ENCODE results near the gene BCKDK. TPM values are rescaled to one million over a fixed set of nuclear protein-coding genes. Genes with fewer than 3 reads are reported as not detected.

Gene BCKDK
- total RNA-seq, 4 donors from 2014 or later = 60.7 to 85.3 (median 78.6) TPM

DNA sequence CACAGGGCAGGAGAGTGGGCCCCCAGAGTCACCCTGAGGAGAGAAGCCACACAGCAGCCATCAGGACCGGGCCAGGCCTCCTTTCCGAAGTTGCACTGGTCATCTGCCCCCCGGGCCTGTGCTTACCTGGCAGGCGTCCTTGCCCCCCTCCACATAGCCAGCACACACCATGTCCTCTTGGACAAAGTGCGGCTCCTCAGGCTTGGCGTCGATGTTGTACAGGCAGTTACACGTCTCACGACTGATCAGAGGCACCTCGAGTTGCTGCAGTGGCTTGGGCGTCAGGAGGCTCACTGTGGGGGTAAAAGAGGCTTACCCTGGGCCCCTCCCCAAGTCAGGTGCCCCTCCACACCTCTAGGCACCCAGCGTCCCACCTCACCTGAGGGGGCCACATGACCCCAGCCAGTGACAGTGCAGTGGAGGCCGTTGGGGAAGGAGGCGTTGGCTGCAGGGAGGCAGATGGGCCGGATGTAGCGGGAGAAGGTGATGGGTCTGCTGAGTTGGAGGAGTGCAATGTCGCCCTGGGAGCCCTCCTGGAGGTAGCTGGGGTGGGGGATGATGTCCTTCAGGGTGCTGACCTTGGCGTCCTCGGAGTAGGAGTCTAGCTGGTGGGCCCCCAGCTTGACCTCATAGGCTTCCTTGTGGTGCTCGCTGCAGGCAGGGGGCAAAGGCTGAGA lies 24.3 kb downstream of the BCKDK start:
- WGBS, 2 donors = 62 to 78% methylated on average over 17 to 20 of the region's 20 CpGs
- TF ChIP-seq POLR2A (IDR thresholded peaks at IDR 0.05) (no peak), CTCF (IDR thresholded peaks at IDR 0.05) (no peak)
- no peak overlapping the region for H3K4me3 ChIP-seq (ENCODE audit: low read depth, poor library complexity, severe bottlenecking)

DNA sequence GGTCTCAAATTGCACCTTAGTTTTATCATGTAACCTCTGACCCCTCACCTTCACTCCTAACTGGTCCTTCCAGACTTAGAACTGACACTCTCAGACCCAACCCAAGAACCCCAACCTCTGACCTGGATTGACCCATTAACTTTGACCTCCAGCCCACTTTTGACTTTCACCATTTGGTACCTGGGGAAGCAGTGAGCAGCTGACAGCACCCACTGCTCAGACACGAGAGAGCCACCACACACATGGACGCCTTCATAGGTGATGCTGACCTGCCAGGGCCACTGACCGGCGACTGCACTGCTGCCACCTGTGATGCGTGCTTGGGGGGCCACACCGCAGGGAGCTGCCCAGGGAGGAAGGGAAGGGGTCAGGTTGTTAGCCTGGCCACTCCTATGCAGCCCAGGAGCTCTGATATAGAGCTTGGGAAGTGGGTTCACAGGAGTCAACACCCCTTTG lies 24.9 kb downstream of the BCKDK start:
- WGBS, 2 donors = 86 to 93% methylated on average over 5 to 6 of the region's 6 CpGs
- intact Hi-C loops (cut with DNase I; ENCODE audit: low total_unique reads) = no loop called here
- TF ChIP-seq CTCF (IDR thresholded peaks at IDR 0.05) (no peak), POLR2A (IDR thresholded peaks at IDR 0.05) (no peak)
- no peak for DNase-seq (ENCODE audit: low spot score in 2 of 2)
- H3K4me3 ChIP-seq (ENCODE audit: low read depth, poor library complexity, severe bottlenecking) = no peak overlapping the region

More for the DNA sequence above, 24.3 kb downstream of the BCKDK start:
- intact Hi-C loops (cut with DNase I; ENCODE audit: low total_unique reads) = no loop called here
- DNase-seq (ENCODE audit: low spot score in 2 of 2) = no peak

DNA sequence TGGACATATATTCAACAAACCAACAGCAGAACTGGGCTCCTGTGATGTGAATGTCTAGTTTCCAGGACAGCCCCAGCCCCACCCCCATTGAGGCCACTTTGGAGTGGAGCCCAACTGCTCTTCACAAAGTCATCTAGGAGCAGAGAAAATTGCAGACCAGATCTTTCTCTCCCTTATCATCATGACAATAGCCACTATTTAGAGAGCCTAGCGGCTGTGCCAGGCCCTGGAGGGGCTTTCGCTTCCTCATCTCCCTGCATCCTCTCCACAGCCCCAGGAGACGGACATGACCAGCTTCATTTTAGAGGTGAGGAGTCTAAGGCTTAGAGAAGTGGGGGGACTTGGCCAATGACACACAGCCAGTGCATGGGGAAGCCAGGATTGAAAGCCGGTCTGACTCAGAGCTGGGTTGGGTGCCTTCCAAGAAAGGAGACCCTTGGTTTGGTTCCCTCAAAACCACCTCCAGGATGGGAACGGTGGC lies 25.9 kb downstream of the BCKDK start:
- intact Hi-C loops (cut with DNase I; ENCODE audit: low total_unique reads) = no loop called here
- no peak overlapping the region for H3K4me3 ChIP-seq (ENCODE audit: low read depth, poor library complexity, severe bottlenecking)
- DNase-seq (ENCODE audit: low spot score in 2 of 2) = no peak
- 40 to 52% methylated on average over 5 of the region's 5 CpGs for WGBS, 2 donors
- TF ChIP-seq CTCF (IDR thresholded peaks at IDR 0.05) = no peak
- TF ChIP-seq POLR2A (IDR thresholded peaks at IDR 0.05) = no peak

- intact Hi-C loops (cut with DNase I; ENCODE audit: low total_unique reads) = no loop called here
- 18 to 22% methylated on average over 18 of the region's 18 CpGs for WGBS, 2 donors
- DNase-seq (ENCODE audit: low spot score in 2 of 2) = peak in 1 of 2 donors; percentile 86
- TF ChIP-seq CTCF (IDR thresholded peaks at IDR 0.05) (no peak), POLR2A (IDR thresholded peaks at IDR 0.05) (no peak)
- H3K4me3 ChIP-seq (ENCODE audit: low read depth, poor library complexity, severe bottlenecking) = peak overlapping the region; percentile 33
Measured at GRCh38 chr16:31134625-31135534, 26.7 kb downstream of the BCKDK start.

DNA sequence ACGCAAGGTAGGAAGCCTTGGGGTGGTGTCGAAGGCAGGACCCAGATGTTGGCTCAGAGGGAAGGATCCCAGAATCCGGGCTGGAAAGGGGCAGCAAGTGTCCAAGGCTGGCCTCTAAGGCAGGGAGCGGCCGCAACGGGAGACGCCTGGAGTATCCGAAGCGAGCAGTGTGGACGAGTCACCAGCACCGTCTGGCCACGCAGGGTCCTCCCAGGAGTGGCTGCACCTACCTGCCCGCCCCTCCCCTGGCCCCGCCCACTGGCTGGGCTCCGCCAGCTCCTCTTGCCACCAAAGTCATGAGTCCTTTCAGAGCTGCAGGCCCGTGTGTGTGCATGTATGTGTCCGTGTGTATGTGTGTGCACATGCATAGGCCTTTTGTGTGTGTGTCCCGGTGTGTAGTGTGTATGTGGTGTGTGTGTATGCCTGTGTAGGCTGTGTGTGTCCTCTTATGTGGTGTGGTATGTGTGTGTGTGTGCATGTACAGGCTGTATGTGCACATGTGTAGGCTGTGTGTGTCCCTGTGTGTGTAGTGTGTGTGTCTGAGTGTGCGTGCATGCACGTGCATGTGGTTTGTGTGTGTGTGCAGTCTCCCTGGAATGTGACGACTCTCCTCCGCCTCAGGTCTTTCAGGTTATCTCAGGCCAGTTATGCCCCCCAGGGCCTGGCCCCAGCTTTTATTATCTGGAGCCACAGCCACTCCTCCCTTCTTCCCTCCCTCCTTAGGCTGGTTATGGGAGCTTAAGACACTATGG lies 27.5 kb downstream of the BCKDK start, which contains the start of gene PRSS8:
Gene PRSS8, minus strand, starts transcription at position 193 of the 752 bp plus-strand sequence. CDS start 229 bp downstream, outside the sequence.
- DNase-seq (ENCODE audit: low spot score in 2 of 2) = peak; percentile 70 to 91
- intact Hi-C loops (cut with DNase I; ENCODE audit: low total_unique reads) = no loop called here
- 44 to 45% methylated on average over 11 to 21 of the region's 22 CpGs for WGBS, 2 donors
- peak within 1 kb of the TSS; percentile 33 for H3K4me3 ChIP-seq (ENCODE audit: low read depth, poor library complexity, severe bottlenecking)
- TF ChIP-seq CTCF (IDR thresholded peaks at IDR 0.05) (peak in 1 of 3 donors; percentile 18), POLR2A (IDR thresholded peaks at IDR 0.05) (no peak)
